Lower lobe of right lung (tissue), 2 donors: Measurements from ENCODE around the gene INCA1. TPM values are rescaled to one million over a fixed set of nuclear protein-coding genes. Genes with fewer than 3 reads are reported as not detected.

Experiments used
- ATAC-seq, 2 donors: fragments of 200-7000 bp; cut with Tn5 transposase; one replicate each; pipeline ENCODE4 v1.9.1; 2020 to 2022; ENCODE audit warnings: mild to moderate bottlenecking in 2 of 2, moderate library complexity in 2 of 2
- DNase-seq: peaks from one replicate; pipeline ENCODE4 v3.0.0-alpha.2; 2020
- H3K27ac ChIP-seq: fragments of 200-600 bp; one replicate; pipeline ENCODE4 v1.8.0; 2022
- H3K27me3 ChIP-seq: fragments of 200-600 bp; one replicate; pipeline ENCODE4 v1.8.0; 2022; ENCODE audit warnings: low read depth
- H3K36me3 ChIP-seq: fragments of 200-600 bp; one replicate; pipeline ENCODE4 v1.8.0; 2022; ENCODE audit warnings: mild to moderate bottlenecking
- H3K4me1 ChIP-seq: fragments of 200-600 bp; one replicate; pipeline ENCODE4 v1.8.0; 2022
- H3K4me3 ChIP-seq: fragments of 200-600 bp; one replicate; pipeline ENCODE4 v1.8.0; 2022; ENCODE audit warnings: mild to moderate bottlenecking
- H3K9me3 ChIP-seq: fragments of 200-600 bp; one replicate; pipeline ENCODE4 v1.8.0; 2022
- CTCF ChIP-seq: fragments of 200-600 bp; IDR thresholded peaks from one replicate; pipeline ENCODE4 v1.8.0; 2022; ENCODE audit warnings: antibody characterized with exemption, mild to moderate bottlenecking
- intact Hi-C: fragments of 100-400 bp; cut with DNase I; formaldehyde crosslinking; loops from one replicate; pipeline ENCODE4 v1.11.0; 2022
- total RNA-seq: library from RNA; stranded (reverse); fragmentation: NEBNext Ultra II Directional; extraction: Animal tissue kit (Norgen Biotek cat#: 25700); gene quantifications from one replicate; pipeline ENCODE4 v1.2.1, GENCODE V29; 2021
- donor health status: DM: no; HTN: yes; CAD: no; lungs with severe emphysema.

The INCA1 gene
- total RNA-seq, 1 donor from 2014 or later, result 1.9 TPM

- ATAC-seq, result no peak
- H3K36me3 ChIP-seq, result peaks cover 50% of the 10 kb centered on the region
- DNase-seq, result no peak
- peaks cover 59% of the 10 kb centered on the region for H3K4me1 ChIP-seq
- TF ChIP-seq CTCF, result no peak
- no peak overlapping the region for H3K27ac ChIP-seq
- H3K27me3 ChIP-seq, result no peaks in the 10 kb centered on the region
- no peaks in the 10 kb centered on the region for H3K9me3 ChIP-seq
- intact Hi-C loops, result no loop called here
- peak overlapping the region; percentile 99 for H3K4me3 ChIP-seq
Observed at GRCh38 chr17:4945944-4946280, 51.4 kb downstream of the INCA1 start.

- intact Hi-C loops, result no loop called here
- peak overlapping the region; percentile 47 for H3K27ac ChIP-seq
- H3K4me1 ChIP-seq, result peaks cover 55% of the 10 kb centered on the region
- H3K4me3 ChIP-seq, result peak overlapping the region; percentile 99
- DNase-seq, result peak; percentile 77
- H3K27me3 ChIP-seq, result no peaks in the 10 kb centered on the region
- H3K36me3 ChIP-seq, result peaks cover 50% of the 10 kb centered on the region
- TF ChIP-seq CTCF, result no peak
- no peak for ATAC-seq
- no peaks in the 10 kb centered on the region for H3K9me3 ChIP-seq
Observed at GRCh38 chr17:4945176-4945943, 52.0 kb downstream of the INCA1 start.

GRCh38 chr17:4944554-4945175, 52.7 kb downstream of the INCA1 start:
- TF ChIP-seq CTCF, result no peak
- H3K27ac ChIP-seq, result peak overlapping the region; percentile 47
- no peaks in the 10 kb centered on the region for H3K27me3 ChIP-seq
- H3K36me3 ChIP-seq, result peaks cover 50% of the 10 kb centered on the region
- peaks cover 52% of the 10 kb centered on the region for H3K4me1 ChIP-seq
- H3K9me3 ChIP-seq, result no peaks in the 10 kb centered on the region
- intact Hi-C loops, result no loop called here
- peak overlapping the region; percentile 99 for H3K4me3 ChIP-seq
- ATAC-seq (no peak), DNase-seq (no peak)

GRCh38 chr17:4944163-4944553, 53.2 kb downstream of the INCA1 start:
- H3K4me1 ChIP-seq, result peaks cover 55% of the 10 kb centered on the region
- no peak for TF ChIP-seq CTCF
- DNase-seq (no peak), ATAC-seq (no peak)
- intact Hi-C loops, result no loop called here
- peaks cover 50% of the 10 kb centered on the region for H3K36me3 ChIP-seq
- H3K4me3 ChIP-seq, result peak overlapping the region; percentile 99
- no peaks in the 10 kb centered on the region for H3K27me3 ChIP-seq
- H3K9me3 ChIP-seq, result no peaks in the 10 kb centered on the region
- H3K27ac ChIP-seq, result peak overlapping the region; percentile 47

GRCh38 chr17:4942760-4943508, 54.4 kb downstream of the INCA1 start:
- intact Hi-C loops, result no loop called here
- H3K27me3 ChIP-seq, result no peaks in the 10 kb centered on the region
- H3K36me3 ChIP-seq, result peaks cover 57% of the 10 kb centered on the region
- TF ChIP-seq CTCF, result no peak
- no peaks in the 10 kb centered on the region for H3K9me3 ChIP-seq
- ATAC-seq (no peak), DNase-seq (no peak)
- H3K27ac ChIP-seq, result no peak overlapping the region
- H3K4me1 ChIP-seq, result peaks cover 67% of the 10 kb centered on the region
- no peak overlapping the region for H3K4me3 ChIP-seq
